Natural killer cell (primary cell): ENCODE data around the gene TNS3. TPM values are rescaled to one million over a fixed set of nuclear protein-coding genes. Genes with fewer than 3 reads are reported as not detected.

Source experiments
- ATAC-seq, 3 donors: fragments of 150-1000 bp in 2 of 3; fragments of 200-7000 bp in 1 of 3; cut with Tn5 transposase; 1 replicate in 1 of 3; 2 replicates in 2 of 3; pipeline ENCODE4 v1.10.0; 2021; ENCODE audit warnings: mild to moderate bottlenecking in 2 of 3, moderate library complexity in 2 of 3
- DNase-seq, 2 donors: peaks; one replicate each; pipeline versions ENCODE4 v3.0.0 to v3.0.0-alpha.2; 2013 to 2021; ENCODE audit warnings: mixed read lengths in 1 of 2
- H3K27ac ChIP-seq: one replicate; pipeline ENCODE4 v1.5.1; 2013; ENCODE audit warnings: mild to moderate bottlenecking, low read length
- H3K27me3 ChIP-seq: one replicate; pipeline ENCODE4 v1.6.1; 2013; ENCODE audit warnings: low read length; ENCODE audit not compliant: control insufficient read depth, insufficient read depth
- H3K36me3 ChIP-seq: one replicate; pipeline ENCODE4 v1.6.1; 2013; ENCODE audit warnings: low read length; ENCODE audit not compliant: control insufficient read depth, insufficient read depth
- H3K4me1 ChIP-seq: one replicate; pipeline ENCODE4 v1.6.1; 2013; ENCODE audit warnings: low read length; ENCODE audit not compliant: control insufficient read depth, insufficient read depth
- H3K4me3 ChIP-seq: one replicate; pipeline ENCODE4 v1.5.1; 2013; ENCODE audit warnings: low read length
- H3K9me3 ChIP-seq: one replicate; pipeline ENCODE4 v1.6.1; 2013; ENCODE audit warnings: low read length; ENCODE audit not compliant: control insufficient read depth, insufficient read depth
- H3K27ac Mint-ChIP-seq, 2 donors: one replicate each; pipeline ENCODE4 v1.8.0; 2022; ENCODE audit warnings: mild to moderate bottlenecking in 2 of 2, mixed read lengths in 2 of 2, moderate library complexity in 1 of 2
- H3K27me3 Mint-ChIP-seq, 2 donors: one replicate each; pipeline ENCODE4 v1.8.0; 2022; ENCODE audit warnings: low read depth in 2 of 2, mixed read lengths in 2 of 2
- H3K36me3 Mint-ChIP-seq: one replicate; pipeline ENCODE4 v1.8.0; 2022; ENCODE audit warnings: mixed read lengths
- H3K4me1 Mint-ChIP-seq, 2 donors: one replicate each; pipeline ENCODE4 v1.8.0; 2022; ENCODE audit warnings: mixed read lengths in 2 of 2
- H3K4me3 Mint-ChIP-seq: one replicate; pipeline ENCODE4 v1.8.0; 2022; ENCODE audit warnings: mild to moderate bottlenecking, moderate library complexity, mixed read lengths
- H3K9me3 Mint-ChIP-seq, 2 donors: one replicate each; pipeline ENCODE4 v1.8.0; 2022; ENCODE audit warnings: mixed read lengths in 2 of 2
- WGBS: methylation state at CpG from one replicate; pipeline ENCODE4 v1.1.7; 2013; ENCODE audit warnings: missing lambda C conversion rate; ENCODE audit not compliant: insufficient coverage; 5-methylcytosine and 5-hydroxymethylcytosine counted together
- intact Hi-C: fragments of 100-400 bp; cut with micrococcal nuclease; formaldehyde crosslinking; loops from one replicate; pipeline ENCODE4 v1.14.2; 2022
- total RNA-seq, 4 donors: library from RNA; stranded (reverse); fragments of 120-200 nt in 1 of 4; gene quantifications; one replicate each; pipeline versions ENCODE4 v1.2.3 to v1.2.4, GENCODE V29; 2013 to 2022
- TF ChIP-seq, protein P1 (sequence below): fragments of 200-600 bp; IDR thresholded peaks from one replicate; pipeline ENCODE4 v1.8.0; 2022; ENCODE audit warnings: antibody characterized with exemption

The TNS3 gene
- total RNA-seq, 3 donors from 2014 or later (not counting 1 experiment from before 2014, with no cell fraction given) = 1.6 to 3.5 (median 2.9) TPM

DNA sequence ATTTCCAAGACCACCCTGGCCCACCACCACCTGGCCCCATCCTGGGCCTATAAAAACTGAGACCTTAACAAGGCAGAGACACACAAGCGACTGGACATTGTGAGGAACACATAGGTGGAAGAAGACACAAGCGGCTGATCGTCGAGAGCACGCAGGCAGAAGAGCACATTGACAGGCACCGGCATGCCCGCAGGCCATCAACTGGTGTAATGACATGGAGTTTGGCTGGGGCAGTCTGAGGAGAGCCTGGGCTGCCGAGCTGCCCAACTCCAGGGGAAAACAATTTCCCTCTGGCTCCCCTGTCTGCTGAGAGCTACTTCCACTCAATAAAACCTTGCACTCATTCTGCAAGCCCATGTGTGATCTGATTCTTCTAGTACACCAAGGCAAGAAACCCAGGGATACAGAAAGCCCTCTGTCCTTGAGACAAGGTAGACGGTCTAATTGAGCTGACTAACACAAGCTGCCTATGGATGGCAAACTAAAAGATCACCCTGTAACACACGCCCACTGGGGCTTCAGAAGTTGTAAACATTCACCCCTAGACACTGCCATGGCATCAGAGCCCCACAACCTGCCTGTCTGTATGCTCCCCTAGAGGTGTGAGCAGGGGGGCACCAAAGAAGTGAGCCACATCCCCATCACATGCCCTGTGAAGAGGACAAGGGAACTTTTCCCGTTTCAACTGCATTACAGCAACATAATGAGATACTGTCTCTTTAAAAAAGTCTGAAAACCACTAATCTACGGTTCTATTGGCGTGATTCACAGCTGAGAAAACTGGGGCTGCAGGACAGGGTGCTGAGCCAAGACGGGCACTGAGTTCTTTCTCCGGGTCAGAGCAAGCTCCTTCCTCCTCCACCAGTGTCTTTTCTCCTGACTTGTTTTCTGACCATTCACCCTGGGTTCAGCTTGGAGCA lies 18.5 kb upstream of the TNS3 start:
- H3K27ac Mint-ChIP-seq = peak overlapping the region in 1 of 2 donors; percentile 77
- 60% methylated on average over 15 of the region's 15 CpGs for WGBS
- H3K4me3 Mint-ChIP-seq = no peak overlapping the region
- H3K36me3 Mint-ChIP-seq = peaks cover 11% of the 10 kb centered on the region
- intact Hi-C loops = no loop called here
- no peak overlapping the region for H3K4me3 ChIP-seq
- no peaks in the 10 kb centered on the region for H3K27me3 ChIP-seq
- H3K36me3 ChIP-seq = no peaks in the 10 kb centered on the region
- no peak overlapping the region for H3K27ac ChIP-seq
- H3K4me1 Mint-ChIP-seq = peaks cover 18 to 22% of the 10 kb centered on the region in 2 donors
- H3K9me3 Mint-ChIP-seq = peaks cover 0 to 4% of the 10 kb centered on the region in 2 donors
- ATAC-seq = peak in 2 of 3 donors; percentile 49 to 67
- H3K9me3 ChIP-seq = peaks cover 15% of the 10 kb centered on the region
- H3K27me3 Mint-ChIP-seq = peaks cover 0 to 6% of the 10 kb centered on the region in 2 donors
- TF ChIP-seq, protein P1, sequence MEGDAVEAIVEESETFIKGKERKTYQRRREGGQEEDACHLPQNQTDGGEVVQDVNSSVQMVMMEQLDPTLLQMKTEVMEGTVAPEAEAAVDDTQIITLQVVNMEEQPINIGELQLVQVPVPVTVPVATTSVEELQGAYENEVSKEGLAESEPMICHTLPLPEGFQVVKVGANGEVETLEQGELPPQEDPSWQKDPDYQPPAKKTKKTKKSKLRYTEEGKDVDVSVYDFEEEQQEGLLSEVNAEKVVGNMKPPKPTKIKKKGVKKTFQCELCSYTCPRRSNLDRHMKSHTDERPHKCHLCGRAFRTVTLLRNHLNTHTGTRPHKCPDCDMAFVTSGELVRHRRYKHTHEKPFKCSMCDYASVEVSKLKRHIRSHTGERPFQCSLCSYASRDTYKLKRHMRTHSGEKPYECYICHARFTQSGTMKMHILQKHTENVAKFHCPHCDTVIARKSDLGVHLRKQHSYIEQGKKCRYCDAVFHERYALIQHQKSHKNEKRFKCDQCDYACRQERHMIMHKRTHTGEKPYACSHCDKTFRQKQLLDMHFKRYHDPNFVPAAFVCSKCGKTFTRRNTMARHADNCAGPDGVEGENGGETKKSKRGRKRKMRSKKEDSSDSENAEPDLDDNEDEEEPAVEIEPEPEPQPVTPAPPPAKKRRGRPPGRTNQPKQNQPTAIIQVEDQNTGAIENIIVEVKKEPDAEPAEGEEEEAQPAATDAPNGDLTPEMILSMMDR = no peak
- peaks cover 14% of the 10 kb centered on the region for H3K4me1 ChIP-seq
- no peak for DNase-seq

DNA sequence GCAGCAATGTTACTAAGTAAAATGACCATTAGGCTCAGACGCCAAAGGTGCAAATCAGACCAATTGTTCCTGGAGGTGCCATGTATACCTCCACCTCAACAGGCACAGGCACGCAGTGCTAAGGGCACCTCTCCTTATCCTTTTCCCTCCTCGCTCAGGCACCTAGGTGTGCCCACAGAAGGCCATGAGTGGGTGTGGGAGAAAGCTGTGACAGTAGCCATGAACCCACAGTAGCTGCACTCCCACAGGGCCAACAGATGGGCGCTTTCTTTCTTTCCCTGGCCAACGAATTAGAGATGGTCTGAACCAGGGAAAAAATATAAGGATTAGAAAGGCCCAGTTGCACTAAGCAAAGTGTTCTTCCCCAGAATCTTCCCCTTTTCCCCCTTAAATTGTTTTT lies 15.5 kb upstream of the TNS3 start:
- intact Hi-C loops = no loop called here
- Mint-ChIP-seq H3K9me3 (peaks cover 0 to 4% of the 10 kb centered on the region in 2 donors), H3K27ac (no peak overlapping the region), H3K36me3 (peaks cover 11% of the 10 kb centered on the region), H3K27me3 (peaks cover 0 to 6% of the 10 kb centered on the region in 2 donors), H3K4me3 (no peak overlapping the region), H3K4me1 (peaks cover 18 to 22% of the 10 kb centered on the region in 2 donors)
- DNase-seq (no peak), ATAC-seq (no peak)
- WGBS = 100% methylated on average over 4 of the region's 5 CpGs
- TF ChIP-seq, protein P1 = no peak
- Histone ChIP-seq H3K27ac (no peak overlapping the region), H3K4me1 (peaks cover 14% of the 10 kb centered on the region), H3K4me3 (no peak overlapping the region), H3K27me3 (no peaks in the 10 kb centered on the region), H3K36me3 (no peaks in the 10 kb centered on the region), H3K9me3 (peaks cover 15% of the 10 kb centered on the region)

DNA sequence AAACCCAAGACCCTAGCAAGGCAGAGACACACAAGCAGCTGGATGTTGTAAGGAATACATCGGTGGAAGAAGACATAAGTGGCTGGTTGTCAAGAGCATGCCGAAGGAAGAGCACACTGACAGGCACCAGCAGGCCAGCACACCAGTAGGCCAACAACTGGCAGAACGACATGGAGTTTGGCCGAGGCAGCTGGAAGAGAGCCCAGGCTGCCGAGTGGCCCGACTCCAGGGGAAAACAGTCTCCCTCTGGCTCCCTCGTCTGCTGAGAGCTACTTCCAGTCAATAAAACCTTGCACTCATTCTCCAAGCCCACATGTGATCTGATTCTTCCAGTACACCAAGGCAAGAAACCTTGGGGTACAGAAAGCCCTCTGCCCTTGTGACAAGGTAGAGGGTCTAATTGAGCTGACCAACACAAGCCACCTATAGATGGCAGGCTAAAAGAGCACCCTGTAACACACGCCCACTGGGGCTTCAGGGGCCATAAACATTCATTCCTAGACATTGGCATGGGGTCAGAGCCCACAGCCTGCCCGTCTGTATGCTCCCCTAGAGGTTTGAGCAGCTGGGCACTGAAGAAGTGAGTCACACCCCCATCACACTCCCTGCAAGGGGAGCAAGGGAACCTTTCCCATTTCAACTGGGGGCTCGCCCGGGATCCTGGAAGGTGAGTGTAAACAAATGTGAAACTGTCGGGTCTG lies 14.7 kb upstream of the TNS3 start:
- 91% methylated on average over 12 of the region's 12 CpGs for WGBS
- TF ChIP-seq, protein P1 = no peak
- intact Hi-C loops = no loop called here
- Mint-ChIP-seq H3K36me3 (peaks cover 11% of the 10 kb centered on the region), H3K9me3 (peaks cover 0 to 4% of the 10 kb centered on the region in 2 donors), H3K27ac (no peak overlapping the region), H3K4me3 (no peak overlapping the region), H3K4me1 (peaks cover 18 to 21% of the 10 kb centered on the region in 2 donors), H3K27me3 (peaks cover 0 to 6% of the 10 kb centered on the region in 2 donors)
- no peaks in the 10 kb centered on the region for H3K27me3 ChIP-seq
- H3K4me3 ChIP-seq = no peak overlapping the region
- DNase-seq (no peak), ATAC-seq (no peak)
- no peaks in the 10 kb centered on the region for H3K36me3 ChIP-seq
- H3K4me1 ChIP-seq = peaks cover 10% of the 10 kb centered on the region
- H3K27ac ChIP-seq = no peak overlapping the region
- peaks cover 15% of the 10 kb centered on the region for H3K9me3 ChIP-seq
